H1 (cell line): ENCODE data around the gene PF4V1. TPM values are rescaled to one million over a fixed set of nuclear protein-coding genes. Genes with fewer than 3 reads are reported as not detected.
A peak's percentile ranks its signal among the peaks of the same experiment; 100 is the strongest.

ENCODE experiments used
- CTCF ChIA-PET: fragments of 300-600 bp; sonication (Branson Sonifier 250); formaldehyde crosslinking; loops from one replicate; lab custom pipeline; 2021; ENCODE audit not compliant: partially characterized antibody; lab: Charles Lee
- POLR2A ChIA-PET: fragments of 300-600 bp; sonication (Branson Sonifier 250); formaldehyde crosslinking; loops from one replicate; lab custom pipeline; 2021; ENCODE audit warnings: inconsistent platforms; ENCODE audit not compliant: partially characterized antibody; lab: Charles Lee
- DNase-seq, 2 experiments: peaks; one replicate each; pipeline versions ENCODE4 v3.0.0 to v3.0.0-alpha.2; 2010 to 2022; ENCODE audit warnings: low spot score in 2 of 2, low read depth in 1 of 2, mixed read lengths in 1 of 2
- FAIRE-seq: peaks from 2 replicates; lab custom pipeline; 2011; peaks lifted over from hg19 to GRCh38; lab: Jason Lieb, UNC
- H2AFZ ChIP-seq: 2 replicates; pipeline ENCODE4 v1.8.1; 2012; ENCODE audit warnings: low read length, inconsistent platforms
- H2AK5ac ChIP-seq: 2 replicates; pipeline ENCODE4 v1.6.1; 2013; ENCODE audit warnings: low read depth, low read length
- H2BK120ac ChIP-seq: replicated peaks from 2 replicates; pipeline ENCODE3; 2013; ENCODE audit warnings: low read depth, low read length, inconsistent platforms
- H2BK12ac ChIP-seq: 2 replicates; pipeline ENCODE4 v1.6.1; 2013; ENCODE audit warnings: low read depth, low read length
- H2BK15ac ChIP-seq: 2 replicates; pipeline ENCODE4 v1.6.1; 2013; ENCODE audit warnings: low read length
- H2BK20ac ChIP-seq: 2 replicates; pipeline ENCODE4 v1.6.1; 2013; ENCODE audit warnings: low read length
- H2BK5ac ChIP-seq: 2 replicates; pipeline ENCODE4 v1.6.1; 2013; ENCODE audit warnings: low read depth, low read length
- H3K14ac ChIP-seq: 2 replicates; pipeline ENCODE4 v1.6.1; 2013; ENCODE audit warnings: inconsistent platforms; ENCODE audit not compliant: insufficient read length
- H3K18ac ChIP-seq: 2 replicates; pipeline ENCODE4 v1.6.1; 2013; ENCODE audit warnings: low read length; ENCODE audit errors: extremely low read depth
- H3K23ac ChIP-seq: 2 replicates; pipeline ENCODE4 v1.6.1; 2013; ENCODE audit warnings: inconsistent platforms; ENCODE audit not compliant: insufficient read length
- H3K23me2 ChIP-seq: 2 replicates; pipeline ENCODE4 v1.6.1; 2013; ENCODE audit warnings: low read depth, low read length
- H3K27ac ChIP-seq: 2 replicates; pipeline ENCODE4 v1.6.1; 2011; ENCODE audit warnings: low read depth, low read length, inconsistent platforms
- H3K27me3 ChIP-seq, 4 experiments: replicated peaks in 1 of 4; 1 replicate in 1 of 4; 2 replicates in 3 of 4; pipeline versions ENCODE4 v1.6.1 to v1.8.1; 2011 to 2013; ENCODE audit warnings: low read length in 3 of 4, mild to moderate bottlenecking in 3 of 4, inconsistent platforms in 2 of 4, mixed read lengths in 2 of 4, moderate library complexity in 1 of 4; ENCODE audit not compliant: control insufficient read depth in 3 of 4, insufficient read depth in 3 of 4; ENCODE audit errors: extremely low read depth in 1 of 4
- H3K36me3 ChIP-seq, 4 experiments: 2 replicates each; pipeline versions ENCODE4 v1.6.1 to v1.8.1; 2011 to 2013; ENCODE audit warnings: mild to moderate bottlenecking in 4 of 4, low read length in 3 of 4, moderate library complexity in 2 of 4, control low read depth in 1 of 4, inconsistent platforms in 1 of 4; ENCODE audit not compliant: insufficient read depth in 4 of 4, control insufficient read depth in 2 of 4
- H3K4ac ChIP-seq: replicated peaks from 2 replicates; pipeline ENCODE3; 2013; ENCODE audit warnings: low read length, low read depth, mixed read lengths, inconsistent platforms; ENCODE audit not compliant: insufficient read length
- H3K4me1 ChIP-seq, 4 experiments: replicated peaks in 1 of 4; 1 replicate in 1 of 4; 2 replicates in 3 of 4; pipeline versions ENCODE4 v1.6.1 to v1.8.1; 2011 to 2013; ENCODE audit warnings: low read length in 3 of 4, inconsistent platforms in 2 of 4, mixed read lengths in 1 of 4; ENCODE audit not compliant: insufficient read depth in 4 of 4, control insufficient read depth in 3 of 4
- H3K4me2 ChIP-seq, 2 experiments: 2 replicates each; pipeline versions ENCODE4 v1.6.1 to v1.8.1; 2011 to 2013; ENCODE audit warnings: low read depth in 2 of 2, low read length in 2 of 2, control low read depth in 1 of 2, inconsistent platforms in 1 of 2, mild to moderate bottlenecking in 1 of 2; ENCODE audit not compliant: insufficient read depth in 1 of 2
- H3K4me3 ChIP-seq, 4 experiments: fragments of 200-600, 300-600 bp in 1 of 4; sonication (generic), shearing (Covaris generic), sonication (Bioruptor Twin) in 1 of 4; 2 replicates each; pipeline versions ENCODE4 v1.5.1 to v1.8.1; 2011 to 2016; ENCODE audit warnings: low read length in 4 of 4, low read depth in 3 of 4, control low read depth in 2 of 4, inconsistent platforms in 2 of 4, mild to moderate bottlenecking in 2 of 4, mixed read lengths in 1 of 4, moderate library complexity in 1 of 4; ENCODE audit not compliant: insufficient read depth in 2 of 4; ENCODE audit errors: extremely low read depth in 1 of 4
- H3K56ac ChIP-seq: replicated peaks from 2 replicates; pipeline ENCODE3; 2013; ENCODE audit warnings: low read depth, mild to moderate bottlenecking, mixed read lengths, low read length, inconsistent platforms; ENCODE audit not compliant: insufficient read length
- H3K79me1 ChIP-seq: 2 replicates; pipeline ENCODE4 v1.6.1; 2013; ENCODE audit warnings: low read depth, low read length, control low read depth
- H3K79me2 ChIP-seq, 2 experiments: 2 replicates each; pipeline versions ENCODE4 v1.6.1 to v1.8.1; 2012 to 2013; ENCODE audit warnings: low read length in 2 of 2, mild to moderate bottlenecking in 2 of 2, inconsistent platforms in 1 of 2; ENCODE audit not compliant: insufficient read depth in 2 of 2, control insufficient read depth in 1 of 2
- H3K9ac ChIP-seq, 4 experiments: replicated peaks in 1 of 4; 1 replicate in 1 of 4; 2 replicates in 3 of 4; pipeline versions ENCODE4 v1.6.1 to v1.8.1; 2011 to 2013; ENCODE audit warnings: low read depth in 3 of 4, low read length in 3 of 4, control low read depth in 2 of 4, mild to moderate bottlenecking in 2 of 4, moderate library complexity in 2 of 4, inconsistent platforms in 1 of 4; ENCODE audit errors: extremely low read depth in 1 of 4
- H3K9me3 ChIP-seq, 2 experiments: 2 replicates each; pipeline versions ENCODE4 v1.6.1 to v1.8.1; 2012 to 2013; ENCODE audit warnings: mild to moderate bottlenecking in 2 of 2, moderate library complexity in 2 of 2, control low read depth in 1 of 2, inconsistent platforms in 1 of 2, low read depth in 1 of 2, low read length in 1 of 2, mixed read lengths in 1 of 2; ENCODE audit not compliant: insufficient read depth in 2 of 2
- H4K20me1 ChIP-seq, 2 experiments: replicated peaks in 1 of 2; 2 replicates each; pipeline versions ENCODE3 to v1.8.1; 2011 to 2013; ENCODE audit warnings: inconsistent platforms in 2 of 2, low read length in 2 of 2, mild to moderate bottlenecking in 1 of 2; ENCODE audit not compliant: insufficient read depth in 2 of 2, control insufficient read depth in 1 of 2
- H4K5ac ChIP-seq: 2 replicates; pipeline ENCODE4 v1.6.1; 2013; ENCODE audit warnings: low read length, low read depth, mixed read lengths, inconsistent platforms; ENCODE audit not compliant: insufficient read length
- H4K8ac ChIP-seq: 2 replicates; pipeline ENCODE4 v1.8.0; 2013; ENCODE audit warnings: mild to moderate bottlenecking, moderate library complexity, low read length, inconsistent platforms; ENCODE audit not compliant: insufficient read depth; ENCODE audit errors: extremely low read depth
- H4K91ac ChIP-seq: replicated peaks from 2 replicates; pipeline ENCODE3; 2013; ENCODE audit warnings: low read length, mixed read lengths, inconsistent platforms; ENCODE audit not compliant: insufficient read length
- CBX8 ChIP-seq: fragments of 300-800, 300-1000 bp; sonication (generic); IDR thresholded peaks from 2 replicates; pipeline ENCODE4 v1.7.1; 2016; ENCODE audit warnings: low read depth, low read length, borderline replicate concordance
- EP300 ChIP-seq, 2 experiments: IDR thresholded peaks; 1 replicate in 1 of 2; 2 replicates in 1 of 2; pipeline ENCODE4 v1.6.1; 2011 to 2012; ENCODE audit warnings: low read depth in 2 of 2, low read length in 2 of 2, mild to moderate bottlenecking in 2 of 2, borderline replicate concordance in 1 of 2, inconsistent platforms in 1 of 2, moderate library complexity in 1 of 2
- KDM1A ChIP-seq: fragments of 200-600, 300-600 bp; sonication (generic); IDR thresholded peaks from 2 replicates; pipeline ENCODE4 v1.7.1; 2016; ENCODE audit warnings: mild to moderate bottlenecking, low read length, borderline replicate concordance
- PHF8 ChIP-seq: fragments of 200-600 bp; sonication (generic); conservative IDR thresholded peaks from 2 replicates; pipeline ENCODE4 v1.7.1; 2012; ENCODE audit warnings: low read depth, mild to moderate bottlenecking, inconsistent platforms, low read length, moderate library complexity
- SP1 ChIP-seq: IDR thresholded peaks from 2 replicates; pipeline ENCODE4 v1.6.1; 2011; ENCODE audit warnings: low read depth, low read length
- SP2 ChIP-seq: IDR thresholded peaks from 2 replicates; pipeline ENCODE4 v1.6.1; 2012; ENCODE audit warnings: mild to moderate bottlenecking, low read length, inconsistent platforms
- SUZ12 ChIP-seq: fragments of 200-600 bp; sonication (generic); IDR thresholded peaks from 2 replicates; pipeline ENCODE4 v1.6.1; 2012; ENCODE audit warnings: mild to moderate bottlenecking, inconsistent platforms, low read length, moderate library complexity, mixed read lengths
- YY1 ChIP-seq: IDR thresholded peaks from 2 replicates; pipeline ENCODE4 v1.6.1; 2011; ENCODE audit warnings: low read depth, mild to moderate bottlenecking, low read length
- WGBS, 2 experiments: shearing (Covaris generic) in 1 of 2; methylation state at CpG; one replicate each; pipeline versions ENCODE4 v1.1.6 to v1.1.7; 2013 to 2015; ENCODE audit warnings: low lambda C conversion rate in 2 of 2, mixed read lengths in 2 of 2, inconsistent platforms in 1 of 2, low coverage in 1 of 2, missing lambda C conversion rate in 1 of 2; ENCODE audit not compliant: insufficient replicate concordance in 2 of 2, insufficient coverage in 1 of 2, insufficient read length in 1 of 2; ENCODE audit errors: extremely low coverage in 1 of 2, missing lambda C conversion rate in 1 of 2; 5-methylcytosine and 5-hydroxymethylcytosine counted together
- polyA plus RNA-seq, 7 experiments: library from polyadenylated mRNA; depleted of rRNA in 3 of 7; stranded (reverse) in 5 of 7; unstranded in 2 of 7; fragments of >200 nt in 5 of 7; fragments of 200-250 nt in 2 of 7; gene quantifications; 1 replicate in 5 of 7; 2 replicates in 1 of 7; 4 replicates in 1 of 7; pipeline versions ENCODE4 v1.2.1 to v1.2.3, GENCODE V29; 2011 to 2013; ENCODE audit warnings: missing spikeins in 2 of 7, mixed read lengths in 2 of 7
- total RNA-seq: library from RNA; stranded (reverse); fragmentation: NEBNext Ultra II Directional; extraction: Animal tissue kit (Norgen Biotek cat#: 25700); gene quantifications from 2 replicates; pipeline ENCODE4 v1.2.1, GENCODE V29; 2021
- TF ChIP-seq, protein P1 (sequence below): IDR thresholded peaks from 2 replicates; pipeline ENCODE4 v1.6.1; 2011; ENCODE audit warnings: low read length, improper control_type of control experiment
- TF ChIP-seq, protein P2 (sequence below): IDR thresholded peaks from 2 replicates; pipeline ENCODE4 v1.6.1; 2012; ENCODE audit warnings: inconsistent platforms
- TF ChIP-seq, protein P3 (sequence below): IDR thresholded peaks from 2 replicates; pipeline ENCODE4 v1.6.1; 2012; ENCODE audit warnings: low read length, inconsistent platforms

PF4V1 gene
- total and polyA plus RNA-seq, 2 of the 8 experiments (the other 6 are each of a cell fraction or from before 2014, with no cell fraction given) = not detected

DNA sequence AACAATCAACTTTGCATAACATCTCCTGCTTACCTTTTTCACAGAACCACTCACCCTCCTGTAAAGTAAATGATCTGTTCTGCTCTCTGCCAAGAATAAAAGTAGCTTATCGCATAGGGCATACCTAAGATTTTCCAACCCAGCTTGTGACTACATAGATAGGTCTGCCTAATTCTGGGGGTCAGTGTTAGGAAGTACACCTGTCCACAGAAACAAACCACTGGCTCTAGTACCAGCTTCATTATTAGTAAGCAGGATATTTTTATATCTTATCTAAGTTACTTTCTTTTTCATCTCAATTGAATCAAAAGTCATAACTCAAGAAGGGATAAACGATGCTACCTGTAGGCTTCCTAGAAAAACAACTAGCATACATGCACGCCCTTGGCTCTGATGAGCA lies 39.9 kb downstream of the PF4V1 start:
- CTCF ChIA-PET = interaction anchor here (1.0 to 1.7 kb wide), 2 partner anchors 11 to 29 kb away, joined by 4 to 6 read pairs; no protein-coding TSS in a partner anchor
- H4K8ac ChIP-seq = no peak overlapping the region
- H2BK15ac ChIP-seq = no peak overlapping the region
- POLR2A ChIA-PET = no interaction called here
- H3K4me1 ChIP-seq = no peaks in the 10 kb centered on the region
- no peak overlapping the region for H3K4me3 ChIP-seq
- no peak overlapping the region for H4K91ac ChIP-seq
- no peaks in the 10 kb centered on the region for H3K27me3 ChIP-seq
- H2BK5ac ChIP-seq = no peak overlapping the region
- H3K27ac ChIP-seq = no peak overlapping the region
- no peak overlapping the region for H4K5ac ChIP-seq
- no peaks in the 10 kb centered on the region for H3K9me3 ChIP-seq
- no peak overlapping the region for H3K4ac ChIP-seq
- no peak overlapping the region for H3K18ac ChIP-seq
- H2BK20ac ChIP-seq = no peak overlapping the region
- H3K9ac ChIP-seq = no peak overlapping the region
- H3K14ac ChIP-seq = no peak overlapping the region
- no peaks in the 10 kb centered on the region for H4K20me1 ChIP-seq
- H3K56ac ChIP-seq = no peak overlapping the region
- H2BK12ac ChIP-seq = no peak overlapping the region
- H3K23me2 ChIP-seq = no peaks in the 10 kb centered on the region
- no peak overlapping the region for H3K23ac ChIP-seq
- H3K36me3 ChIP-seq = no peaks in the 10 kb centered on the region
- no peaks in the 10 kb centered on the region for H3K79me1 ChIP-seq
- FAIRE-seq (no peak), DNase-seq (no peak)
- 0 out of 2 replicates have a peak overlapping the region, but pooled peaks have one; percentile 55 for H2AFZ ChIP-seq
- H3K4me2 ChIP-seq = no peak overlapping the region
- no peak overlapping the region for H2BK120ac ChIP-seq
- 70% methylated on average over 3 of the region's 3 CpGs; no CpG with 5 or more reads in 1 of the 2 experiments for WGBS, 2 experiments
- H3K79me2 ChIP-seq = no peaks in the 10 kb centered on the region
- no peak overlapping the region for H2AK5ac ChIP-seq
- TF ChIP-seq, protein P1, sequence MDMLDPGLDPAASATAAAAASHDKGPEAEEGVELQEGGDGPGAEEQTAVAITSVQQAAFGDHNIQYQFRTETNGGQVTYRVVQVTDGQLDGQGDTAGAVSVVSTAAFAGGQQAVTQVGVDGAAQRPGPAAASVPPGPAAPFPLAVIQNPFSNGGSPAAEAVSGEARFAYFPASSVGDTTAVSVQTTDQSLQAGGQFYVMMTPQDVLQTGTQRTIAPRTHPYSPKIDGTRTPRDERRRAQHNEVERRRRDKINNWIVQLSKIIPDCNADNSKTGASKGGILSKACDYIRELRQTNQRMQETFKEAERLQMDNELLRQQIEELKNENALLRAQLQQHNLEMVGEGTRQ = no peak
- TF ChIP-seq EP300 (IDR thresholded peaks at IDR 0.05; ENCODE audit: borderline replicate concordance in 1 of 2, low read depth in 2 of 2, low read length in 2 of 2) (no peak), SP2 (no peak), SUZ12 (no peak), PHF8 (no peak), CBX8 (no peak), SP1 (no peak), KDM1A (no peak), YY1 (no peak)
- TF ChIP-seq, protein P2, sequence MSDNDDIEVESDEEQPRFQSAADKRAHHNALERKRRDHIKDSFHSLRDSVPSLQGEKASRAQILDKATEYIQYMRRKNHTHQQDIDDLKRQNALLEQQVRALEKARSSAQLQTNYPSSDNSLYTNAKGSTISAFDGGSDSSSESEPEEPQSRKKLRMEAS = no peak
- TF ChIP-seq, protein P3, sequence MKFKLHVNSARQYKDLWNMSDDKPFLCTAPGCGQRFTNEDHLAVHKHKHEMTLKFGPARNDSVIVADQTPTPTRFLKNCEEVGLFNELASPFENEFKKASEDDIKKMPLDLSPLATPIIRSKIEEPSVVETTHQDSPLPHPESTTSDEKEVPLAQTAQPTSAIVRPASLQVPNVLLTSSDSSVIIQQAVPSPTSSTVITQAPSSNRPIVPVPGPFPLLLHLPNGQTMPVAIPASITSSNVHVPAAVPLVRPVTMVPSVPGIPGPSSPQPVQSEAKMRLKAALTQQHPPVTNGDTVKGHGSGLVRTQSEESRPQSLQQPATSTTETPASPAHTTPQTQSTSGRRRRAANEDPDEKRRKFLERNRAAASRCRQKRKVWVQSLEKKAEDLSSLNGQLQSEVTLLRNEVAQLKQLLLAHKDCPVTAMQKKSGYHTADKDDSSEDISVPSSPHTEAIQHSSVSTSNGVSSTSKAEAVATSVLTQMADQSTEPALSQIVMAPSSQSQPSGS = no peak
